ENCODE measurements around the gene CGA.
A peak's percentile ranks its signal among the peaks of the same experiment; 100 is the strongest.

Gene CGA

DNA sequence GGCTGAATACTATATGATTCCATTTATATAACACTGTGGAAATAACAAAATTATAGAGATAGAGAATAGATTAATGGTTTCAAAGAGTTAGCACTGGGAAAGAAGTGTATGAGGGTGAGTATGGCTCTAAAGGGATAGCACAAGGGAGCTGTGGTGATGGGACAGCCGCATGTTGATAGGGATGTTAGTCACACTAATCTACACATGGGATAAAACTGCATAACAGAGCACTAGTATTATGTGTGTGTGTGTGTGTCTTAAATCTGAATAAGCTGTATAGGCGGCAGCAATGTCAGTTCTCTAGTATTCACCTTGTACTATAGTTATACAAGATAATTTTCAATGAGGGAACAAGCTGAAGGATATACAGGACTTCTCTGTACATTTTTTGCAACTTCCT lies 5.8 kb downstream of the CGA start:
- DNase-seq = no peak

DNA sequence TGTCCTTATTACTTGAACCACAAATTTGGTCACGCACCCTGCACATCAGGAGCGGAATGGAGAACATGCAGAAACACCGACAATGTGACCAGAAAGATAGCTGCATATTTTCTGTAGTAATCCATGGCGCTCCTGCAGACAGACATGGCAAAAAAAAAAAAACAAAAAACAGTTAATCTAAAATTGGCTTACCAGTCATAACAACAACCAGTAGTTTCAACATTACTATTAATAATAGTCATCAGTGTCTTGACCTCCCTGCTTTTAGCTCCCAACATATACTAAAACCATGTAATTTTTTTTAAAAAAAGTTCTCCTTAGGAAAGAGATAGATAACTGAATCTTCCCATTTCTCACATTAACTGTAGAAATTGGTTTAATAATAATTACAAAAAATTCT lies 6.8 kb downstream of the CGA start:
- no peak for DNase-seq

DNA sequence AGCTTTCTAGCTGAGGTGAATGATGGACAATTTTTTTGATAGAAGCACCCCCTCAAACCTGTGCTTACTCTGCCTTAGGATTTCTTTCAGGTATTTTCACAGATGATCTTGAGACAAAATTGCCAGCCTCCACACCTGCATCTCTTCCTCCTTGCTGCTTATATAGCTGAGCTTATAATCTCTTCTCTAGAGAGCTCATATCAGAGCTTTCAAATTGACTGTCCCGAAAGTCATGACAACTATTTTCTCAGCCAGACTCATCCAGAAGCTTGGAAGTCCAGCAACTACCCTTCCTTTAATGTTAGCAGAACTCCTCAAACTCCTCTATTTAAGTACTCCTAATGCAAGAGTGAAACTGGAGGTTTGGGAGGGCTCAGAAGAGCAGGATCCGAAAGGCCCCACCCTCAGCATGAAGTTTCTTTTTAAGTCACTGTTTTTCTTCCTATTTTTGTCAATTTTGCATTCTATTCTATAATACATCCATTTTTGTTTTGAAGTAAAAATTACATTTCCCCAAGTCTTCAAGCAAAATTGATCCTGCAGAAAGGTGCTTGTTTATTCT lies 12.7 kb downstream of the CGA start:
- DNase-seq = no peak

DNA sequence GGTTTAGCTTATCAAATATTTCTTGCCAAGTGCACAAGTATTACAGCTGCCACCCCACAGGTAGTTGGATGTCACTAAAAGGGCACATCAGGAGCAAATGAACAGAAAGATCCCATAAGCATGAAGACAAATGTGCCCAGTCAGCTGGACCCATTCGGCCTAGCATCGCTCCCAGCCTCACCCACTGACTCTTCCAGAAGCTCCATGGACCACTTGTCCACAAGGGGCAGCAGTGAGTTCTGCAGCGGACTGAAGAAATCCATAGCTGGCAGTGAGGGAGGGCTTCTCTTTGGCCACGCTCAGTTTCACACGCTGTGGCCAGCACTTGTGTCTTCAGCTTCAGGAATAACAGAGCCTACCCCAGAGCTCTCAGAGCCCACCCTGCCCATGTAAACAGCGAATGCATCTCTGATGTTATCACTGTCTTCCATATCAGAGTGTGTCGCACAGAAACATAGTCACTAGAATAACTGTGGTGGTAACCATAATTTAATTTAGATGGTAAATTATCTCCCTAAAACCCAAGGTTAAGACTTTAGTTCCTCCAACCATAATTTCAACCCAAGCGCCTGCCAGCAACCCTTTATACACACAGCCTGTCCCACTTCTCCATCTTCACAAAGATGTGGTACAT lies 15.8 kb downstream of the CGA start:
- DNase-seq = peak in 48 of 56 donors; percentile 2 to 80 (median 45)

DNA sequence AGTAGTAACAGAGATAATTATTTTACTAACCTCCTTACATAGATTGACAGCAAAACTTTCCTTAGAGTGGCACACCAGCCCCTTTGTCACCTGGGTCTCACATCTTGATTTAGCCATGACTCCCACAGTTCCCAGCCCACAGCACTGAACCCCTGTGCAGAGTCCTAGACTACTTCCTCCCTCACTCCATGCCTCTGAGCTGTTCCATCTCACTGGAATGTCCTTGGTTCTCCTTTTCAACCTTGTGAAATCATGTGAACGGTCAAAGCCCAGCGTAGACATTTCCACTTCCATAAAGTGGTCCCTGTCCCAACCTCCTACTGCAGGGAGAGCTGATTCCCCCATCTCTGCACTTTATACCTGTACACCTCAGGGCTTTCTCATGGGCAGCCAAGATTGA lies 19.7 kb downstream of the CGA start:
- no peak for DNase-seq

DNA sequence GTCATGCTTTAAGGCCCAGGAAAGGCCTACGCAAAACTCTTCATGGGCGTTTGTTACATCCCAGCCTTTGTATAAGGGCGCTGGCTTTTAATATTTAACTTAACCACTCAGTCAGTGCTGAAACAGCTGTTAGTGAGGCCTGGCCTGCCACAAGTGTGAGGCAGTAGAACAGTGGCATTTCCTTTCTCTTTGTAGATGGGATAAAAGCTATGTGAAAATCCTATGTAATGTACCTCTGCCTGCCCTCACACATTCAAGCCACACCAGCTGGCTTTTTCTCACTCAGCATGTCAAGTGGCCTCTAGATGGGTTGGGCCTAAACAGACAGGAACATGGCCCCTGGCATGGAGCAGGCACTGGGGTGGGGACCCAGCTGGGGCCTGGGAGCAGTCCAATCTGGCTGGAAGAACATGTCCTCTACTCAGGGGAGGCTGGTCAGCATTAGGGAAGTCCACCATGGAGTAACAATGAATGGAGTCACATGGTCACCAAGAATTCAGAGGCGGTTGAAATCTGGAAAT lies 20.7 kb downstream of the CGA start:
- DNase-seq = peak in 5 of 56 donors; percentile 0 to 16 (median 10)

DNA sequence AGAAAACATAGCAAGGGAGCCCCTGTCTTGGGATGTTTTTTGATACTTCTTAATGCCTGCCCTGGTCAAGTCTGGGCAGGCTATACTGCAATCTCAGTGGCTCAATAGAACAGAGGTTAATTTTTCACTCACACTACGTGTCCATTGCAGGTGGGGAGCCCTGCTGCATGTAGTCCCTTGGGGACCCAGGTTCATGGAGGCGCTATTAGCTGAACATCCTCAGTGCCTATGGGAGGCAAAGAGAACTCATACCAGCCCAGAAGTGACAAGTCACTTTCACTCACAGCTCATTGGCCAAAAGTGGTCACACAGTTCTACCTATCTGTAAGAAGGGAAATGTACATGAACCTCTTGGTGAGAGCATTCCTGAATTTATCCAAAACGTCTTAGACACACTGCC lies 23.2 kb downstream of the CGA start:
- DNase-seq = no peak

DNA sequence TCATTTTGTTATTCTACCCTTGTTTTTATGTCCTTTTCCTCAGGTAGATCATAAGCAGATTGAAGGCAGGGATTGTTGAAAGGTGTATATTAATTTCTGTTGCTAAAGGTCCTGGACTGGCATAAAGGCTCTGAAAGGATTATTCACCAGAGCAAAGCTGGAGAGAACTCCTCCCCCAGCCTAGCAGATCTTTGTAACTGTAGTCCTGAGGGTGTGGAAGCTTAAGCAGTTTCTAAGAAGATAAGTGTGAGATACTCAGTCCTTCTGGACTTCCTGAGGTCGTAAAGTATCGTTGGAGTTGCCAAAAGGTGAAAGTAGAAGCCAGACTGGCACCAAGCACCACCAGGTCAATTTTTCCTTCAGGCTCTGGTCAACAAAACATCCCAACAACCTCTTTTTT lies 24.2 kb downstream of the CGA start:
- no peak for DNase-seq

DNA sequence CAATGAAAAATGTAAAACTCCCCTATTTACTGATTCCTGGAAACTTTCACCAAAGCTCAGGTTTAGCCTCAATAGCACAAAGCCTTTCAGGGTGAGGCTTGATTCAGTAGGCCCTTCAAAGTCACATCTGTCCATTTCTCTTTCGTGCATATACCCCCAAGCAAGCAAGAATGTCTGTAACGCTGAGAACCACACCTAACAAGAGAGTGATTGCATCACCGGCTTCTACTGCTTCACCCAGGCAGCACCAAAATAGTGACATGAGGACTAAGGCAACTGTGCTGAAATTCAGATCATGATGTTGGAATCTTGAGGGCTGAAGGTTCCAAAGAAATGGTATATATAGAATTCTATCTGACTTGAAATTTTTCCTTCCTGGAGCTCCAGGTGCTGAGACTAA lies 26.1 kb downstream of the CGA start:
- DNase-seq = no peak

DNA sequence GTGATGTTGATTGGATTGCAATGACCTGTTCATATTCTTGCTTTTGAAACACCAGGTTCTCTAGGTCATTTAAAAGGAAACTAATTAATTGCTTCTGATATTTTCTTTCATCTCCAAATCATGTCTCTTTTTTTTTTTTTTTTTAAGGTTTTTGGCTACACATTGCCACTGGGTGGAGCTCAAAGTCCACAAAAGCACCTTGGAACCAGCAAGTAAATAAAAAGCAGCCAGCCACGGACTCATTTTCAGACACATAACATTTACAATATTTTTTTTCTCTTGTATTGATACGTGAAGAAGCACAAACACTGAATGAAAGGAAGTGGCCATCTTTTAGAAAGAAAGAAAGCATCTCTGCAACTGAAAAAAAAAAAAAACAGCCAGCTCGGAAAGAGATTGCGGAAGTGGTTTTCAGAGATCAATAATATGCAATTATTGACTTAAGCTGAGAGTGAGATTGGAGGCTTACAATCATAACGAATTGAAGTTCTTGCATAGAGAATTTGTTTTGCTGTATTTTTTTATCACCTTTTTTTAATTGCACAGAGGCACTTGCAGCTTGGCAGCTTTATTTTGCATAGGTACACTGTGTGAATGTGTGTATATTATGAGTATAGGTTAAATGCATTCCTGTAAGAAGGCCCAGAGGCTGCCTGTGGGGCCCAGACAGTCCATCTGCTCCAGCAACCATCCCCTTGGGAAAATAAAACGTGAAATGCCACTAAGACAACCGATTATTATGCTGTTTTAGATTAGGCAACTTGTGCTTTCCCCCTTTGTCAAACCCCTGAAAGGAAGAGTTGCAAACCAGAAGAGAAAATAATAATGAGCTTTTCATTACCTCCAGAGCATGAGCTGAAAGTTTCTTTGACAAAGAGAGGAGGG lies 28.2 kb downstream of the CGA start:
- peak in 24 of 56 donors; percentile 0 to 56 (median 10) for DNase-seq

DNA sequence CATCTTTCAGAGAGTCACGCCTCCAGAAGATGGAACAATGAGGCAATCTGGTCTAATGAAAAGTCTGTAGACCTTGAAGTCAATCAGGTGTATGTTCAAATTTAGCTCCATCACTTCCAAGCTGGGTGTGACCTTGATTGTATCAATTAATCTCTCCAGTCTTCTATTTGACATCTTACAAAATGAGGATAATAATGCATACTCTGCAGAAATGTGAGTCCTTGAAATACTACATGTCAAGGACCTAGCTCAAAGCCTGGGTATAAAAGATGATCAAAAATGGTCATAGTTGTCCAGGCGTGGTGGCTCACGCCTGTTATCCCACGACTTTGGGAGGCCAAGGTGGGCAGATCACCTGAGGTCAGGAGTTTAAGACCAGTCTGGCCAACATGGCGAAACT lies 29.8 kb downstream of the CGA start:
- no peak for DNase-seq

DNA sequence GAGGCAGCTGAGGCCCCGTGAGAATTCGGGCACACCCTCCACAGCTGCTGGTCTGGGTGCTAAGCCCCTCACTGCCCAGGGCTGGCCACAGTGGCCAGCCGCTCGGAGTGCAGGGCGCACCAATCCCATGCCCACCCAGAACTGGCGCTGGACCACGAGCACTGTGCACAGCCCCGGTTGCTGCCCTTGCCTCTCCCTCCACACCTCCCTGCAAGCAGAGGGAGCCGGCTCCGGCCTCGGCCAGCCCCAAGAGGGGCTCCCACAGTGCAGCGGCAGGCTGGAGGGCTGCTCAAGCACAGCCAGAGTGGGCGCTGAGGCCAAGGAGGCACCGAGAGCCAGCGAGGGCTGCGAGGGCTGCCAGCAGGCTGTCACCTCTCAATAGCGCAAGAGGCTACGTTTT lies 35.0 kb downstream of the CGA start:
- DNase-seq = no peak

DNA sequence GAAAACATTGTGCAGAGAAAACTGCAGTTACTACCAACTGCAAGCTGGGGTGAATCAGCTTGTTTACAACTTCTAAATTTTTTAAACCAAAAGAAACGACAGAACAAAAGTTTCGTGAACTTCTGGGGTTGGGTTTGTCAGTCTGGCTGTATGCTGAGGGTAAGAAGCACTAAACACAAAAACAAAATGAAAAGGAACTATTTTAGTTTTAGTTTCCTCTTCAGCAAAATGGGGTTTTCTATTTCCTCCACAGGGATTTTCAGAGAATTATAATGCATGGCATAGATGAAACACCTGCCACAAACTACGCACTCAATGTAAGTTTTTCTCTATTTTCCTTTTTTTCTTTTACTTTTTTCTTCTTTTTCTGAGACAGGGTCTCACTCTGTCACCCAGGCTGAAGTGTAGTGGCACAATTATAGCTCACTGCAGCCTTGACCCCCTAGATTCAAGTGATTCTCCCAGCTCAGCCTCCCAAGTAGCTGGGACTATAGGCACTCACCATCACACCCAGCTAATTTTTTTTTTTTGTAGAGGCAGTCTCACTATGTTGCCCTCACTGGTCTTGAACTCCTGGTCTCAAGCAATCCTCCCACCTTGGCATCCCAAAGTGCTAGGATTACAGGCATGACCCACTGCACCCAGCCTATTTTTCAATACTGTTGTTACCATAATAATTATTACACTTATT lies 40.6 kb downstream of the CGA start:
- no peak for DNase-seq

DNA sequence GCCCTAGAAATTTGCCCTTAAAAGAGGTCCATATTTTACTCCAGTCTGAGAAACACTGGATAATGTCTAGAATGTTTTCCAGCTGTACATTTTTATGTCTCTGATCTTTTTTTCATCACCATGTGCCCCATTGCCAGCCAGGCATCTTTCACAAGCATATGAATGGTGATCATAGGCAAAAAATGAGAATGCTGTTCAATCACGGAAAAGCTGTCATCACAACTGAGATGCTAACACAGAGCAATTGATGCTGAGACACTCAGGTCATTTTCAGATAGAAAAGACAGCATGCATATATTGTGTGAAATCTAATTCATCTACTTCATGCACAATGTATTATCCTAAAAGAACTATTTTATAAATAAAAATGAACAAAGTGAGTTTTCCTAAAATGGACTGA lies 41.6 kb downstream of the CGA start:
- no peak for DNase-seq

DNA sequence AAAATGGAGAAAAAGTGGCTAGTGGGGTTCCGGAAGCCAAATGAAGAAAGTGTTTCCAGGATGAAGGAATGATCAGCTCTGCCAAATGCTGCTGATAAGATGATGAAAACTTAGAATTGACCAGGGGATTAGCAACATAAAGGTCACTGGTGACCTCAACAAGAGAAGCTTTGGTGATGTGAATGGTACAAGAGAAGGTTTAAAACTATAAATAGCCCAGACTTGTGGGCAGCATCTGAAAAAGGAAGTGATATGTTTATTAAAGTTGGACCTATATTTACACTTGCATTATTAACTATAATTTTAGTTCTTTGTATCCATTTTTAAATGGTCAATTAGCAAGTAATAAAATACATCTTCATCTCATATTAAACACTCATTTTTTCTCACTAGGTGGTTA lies 45.1 kb downstream of the CGA start:
- DNase-seq = no peak

DNA sequence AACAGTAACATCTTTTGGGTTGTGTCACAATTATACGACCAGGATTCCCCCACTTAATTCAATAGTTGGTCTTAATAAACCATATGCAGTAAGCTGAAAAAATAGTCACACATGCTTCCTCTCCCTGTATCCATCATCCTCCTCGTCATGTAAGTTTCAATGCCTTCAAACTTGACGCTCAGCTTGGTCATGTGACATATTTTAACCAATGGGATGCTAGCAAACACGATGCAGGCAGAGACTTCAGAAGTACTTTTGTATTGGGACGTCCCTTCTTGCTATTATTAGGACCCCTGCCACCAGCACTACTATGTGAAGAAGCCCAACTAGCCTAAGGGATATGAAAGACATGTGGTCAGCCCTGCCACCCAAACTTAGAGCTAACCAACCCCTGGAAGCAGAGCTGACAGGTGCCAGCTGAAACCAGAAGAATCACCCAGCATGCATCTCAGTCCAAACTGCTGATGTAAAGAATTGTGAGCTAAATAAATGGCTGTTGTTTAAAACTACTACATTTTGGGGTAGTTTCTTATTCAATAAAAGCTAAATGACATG lies 49.3 kb downstream of the CGA start:
- DNase-seq = no peak

DNA sequence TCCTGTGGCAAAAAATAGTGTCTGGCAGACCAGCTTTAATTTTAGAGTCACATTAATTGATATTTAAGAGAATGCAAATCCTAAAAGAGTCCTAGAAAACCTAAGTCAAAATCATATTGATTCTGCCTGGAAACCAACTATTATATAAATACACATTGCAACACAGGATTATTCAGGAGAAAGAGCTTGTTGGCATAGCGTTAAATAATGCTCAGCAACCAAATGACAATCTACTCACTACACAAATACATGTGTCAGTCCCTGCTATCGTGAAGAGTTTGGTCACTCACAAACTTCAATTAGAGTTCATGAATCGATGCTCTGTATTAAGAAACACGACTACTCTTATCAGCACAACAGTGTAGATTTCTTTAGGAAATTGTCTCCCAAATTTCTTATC lies 54.2 kb downstream of the CGA start:
- DNase-seq = no peak
